Measurements from ENCODE around the gene SKIC2. TPM values are rescaled to one million over a fixed set of nuclear protein-coding genes. Genes with fewer than 3 reads are reported as not detected.
"Not testable (repeated sequence)": the region's sequence is repeated elsewhere in the genome, so short reads cannot be mapped to it uniquely, and the experiment has no call there.

The SKIC2 gene
- 22.1 and 24.1 TPM in 2 replicates for total RNA-seq (2014; rRNA removed; shearing (Covaris generic))
- 79.8 and 87.7 TPM in 2 replicates for polyA plus RNA-seq (2014; cell fraction: nucleus; rRNA removed)

- DNase-seq (ENCODE audit: extremely low read depth, low read depth) = peak; percentile 94
Observed at GRCh38 chr6:31958741-31959739, at the start of gene SKIC2, which contains the start of gene NELFE. SKIC2 (plus strand) TSS chr6:31959175; CDS start chr6:31959193, 18 bp downstream. NELFE (minus strand) TSS chr6:31958971; CDS start chr6:31958446, 525 bp downstream.

GRCh38 chr6:31909298-31909697 is 49.7 kb upstream of the SKIC2 start:
- not testable (repeated sequence) for DNase-seq (ENCODE audit: extremely low read depth, low read depth)

GRCh38 chr6:31911826-31912585 is 47.0 kb upstream of the SKIC2 start:
- no peak for DNase-seq (ENCODE audit: extremely low read depth, low read depth)

- no peak for DNase-seq (ENCODE audit: extremely low read depth, low read depth)
Observed at GRCh38 chr6:31915351-31915750, 43.6 kb upstream of the SKIC2 start.

- DNase-seq (ENCODE audit: extremely low read depth, low read depth) = no peak
Observed at GRCh38 chr6:31915756-31916155, 43.2 kb upstream of the SKIC2 start.

- DNase-seq (ENCODE audit: extremely low read depth, low read depth) = no peak
Observed at GRCh38 chr6:31918069-31918720, 40.8 kb upstream of the SKIC2 start.

GRCh38 chr6:31919624-31920303 is 39.2 kb upstream of the SKIC2 start:
- DNase-seq (ENCODE audit: extremely low read depth, low read depth) = no peak

- no peak for DNase-seq (ENCODE audit: extremely low read depth, low read depth)
Observed at GRCh38 chr6:31920811-31921210, 38.2 kb upstream of the SKIC2 start.

- DNase-seq (ENCODE audit: extremely low read depth, low read depth) = no peak
Observed at GRCh38 chr6:31922942-31923341, 36.0 kb upstream of the SKIC2 start.

GRCh38 chr6:31927242-31927862 is 31.6 kb upstream of the SKIC2 start, which contains the start of gene C2:
C2 (plus strand) TSS chr6:31927717; CDS start chr6:31927753, 36 bp downstream.
- DNase-seq (ENCODE audit: extremely low read depth, low read depth) = no peak

- DNase-seq (ENCODE audit: extremely low read depth, low read depth) = no peak
Observed at GRCh38 chr6:31927863-31928671, 30.9 kb upstream of the SKIC2 start.

GRCh38 chr6:31928672-31928939 is 30.4 kb upstream of the SKIC2 start:
- DNase-seq (ENCODE audit: extremely low read depth, low read depth) = no peak

GRCh38 chr6:31930962-31931361 is 28.0 kb upstream of the SKIC2 start:
- no peak for DNase-seq (ENCODE audit: extremely low read depth, low read depth)

GRCh38 chr6:31932137-31932536 is 26.8 kb upstream of the SKIC2 start:
- DNase-seq (ENCODE audit: extremely low read depth, low read depth) = not testable (repeated sequence)

GRCh38 chr6:31933537-31933936 is 25.4 kb upstream of the SKIC2 start:
- DNase-seq (ENCODE audit: extremely low read depth, low read depth) = no peak

GRCh38 chr6:31935021-31935420 is 24.0 kb upstream of the SKIC2 start:
- no peak for DNase-seq (ENCODE audit: extremely low read depth, low read depth)

- no peak for DNase-seq (ENCODE audit: extremely low read depth, low read depth)
Observed at GRCh38 chr6:31935823-31936222, 23.2 kb upstream of the SKIC2 start.

- no peak for DNase-seq (ENCODE audit: extremely low read depth, low read depth)
Observed at GRCh38 chr6:31940256-31940664, 18.7 kb upstream of the SKIC2 start.

GRCh38 chr6:31943742-31944141 is 15.2 kb upstream of the SKIC2 start:
- no peak for DNase-seq (ENCODE audit: extremely low read depth, low read depth)

All from NCI-H460 (cell line).